C1 segment of cervical spinal cord (tissue), 14 donors: ENCODE results near the gene C1orf198.

Experiments used
- DNase-seq, 14 donors: peaks; one replicate each; lab custom pipeline; 2025; lab: John Stamatoyannopoulos, UW

Gene C1orf198

GRCh38 chr1:230834292-230834691 is 34.0 kb downstream of the C1orf198 start:
- no peak for DNase-seq

GRCh38 chr1:230833511-230833910 is 34.8 kb downstream of the C1orf198 start:
- DNase-seq: no peak

- DNase-seq: no peak
Observed at GRCh38 chr1:230832476-230832875, 35.8 kb downstream of the C1orf198 start.

GRCh38 chr1:230831771-230832170 is 36.5 kb downstream of the C1orf198 start:
- no peak for DNase-seq

GRCh38 chr1:230828421-230828820 is 39.9 kb downstream of the C1orf198 start:
- DNase-seq: no peak

- no peak for DNase-seq
Observed at GRCh38 chr1:230827801-230828200, 40.5 kb downstream of the C1orf198 start.

GRCh38 chr1:230827081-230827681 is 41.1 kb downstream of the C1orf198 start:
- DNase-seq: peak in 10 of 14 donors; percentile 8 to 90 (median 75)

- DNase-seq: no peak
Observed at GRCh38 chr1:230826166-230826875, 42.0 kb downstream of the C1orf198 start.

- DNase-seq: no peak
Observed at GRCh38 chr1:230825761-230826160, 42.6 kb downstream of the C1orf198 start.

- DNase-seq: no peak
Observed at GRCh38 chr1:230824919-230825721, 43.2 kb downstream of the C1orf198 start.

- no peak for DNase-seq
Observed at GRCh38 chr1:230824551-230824918, 43.8 kb downstream of the C1orf198 start.

GRCh38 chr1:230823931-230824381 is 44.4 kb downstream of the C1orf198 start:
- DNase-seq: no peak

- peak in 3 of 14 donors; percentile 25 to 57 (median 27) for DNase-seq
Observed at GRCh38 chr1:230823426-230823825, 44.9 kb downstream of the C1orf198 start.

- no peak for DNase-seq
Observed at GRCh38 chr1:230822092-230822581, 46.2 kb downstream of the C1orf198 start.

GRCh38 chr1:230821346-230821745 is 47.0 kb downstream of the C1orf198 start:
- peak in 1 of 14 donors; percentile 46 for DNase-seq

GRCh38 chr1:230820568-230820967 is 47.8 kb downstream of the C1orf198 start:
- peak in 9 of 14 donors; percentile 34 to 88 (median 59) for DNase-seq

GRCh38 chr1:230819976-230820375 is 48.3 kb downstream of the C1orf198 start:
- DNase-seq: no peak

GRCh38 chr1:230818901-230819300 is 49.4 kb downstream of the C1orf198 start:
- no peak for DNase-seq

GRCh38 chr1:230818367-230818766 is 50.0 kb downstream of the C1orf198 start:
- no peak for DNase-seq

GRCh38 chr1:230816018-230816417 is 52.3 kb downstream of the C1orf198 start:
- DNase-seq: no peak

GRCh38 chr1:230814949-230815692 is 53.2 kb downstream of the C1orf198 start:
- DNase-seq: no peak
